ENCODE data around the gene MLH3.

DNA sequence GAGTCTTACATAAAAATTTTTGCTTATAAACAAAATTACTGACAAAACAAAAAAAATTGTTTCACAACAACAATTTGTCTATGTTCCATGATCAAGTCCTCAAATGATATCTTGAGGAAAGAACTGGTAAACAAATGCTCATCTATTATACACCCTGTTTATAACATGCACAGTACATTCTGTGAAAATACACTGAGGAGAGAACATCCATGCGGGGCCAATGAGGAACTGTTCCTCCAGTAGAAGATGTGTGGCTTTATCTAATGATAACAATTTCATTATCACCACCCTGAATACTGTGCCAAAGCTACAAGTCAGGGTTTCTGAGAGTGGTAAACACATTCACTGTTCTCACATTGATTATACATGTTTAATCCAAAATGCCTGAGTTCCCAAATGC is 10.8 kb downstream of the MLH3 start:
- TF ChIP-seq, protein P1, sequence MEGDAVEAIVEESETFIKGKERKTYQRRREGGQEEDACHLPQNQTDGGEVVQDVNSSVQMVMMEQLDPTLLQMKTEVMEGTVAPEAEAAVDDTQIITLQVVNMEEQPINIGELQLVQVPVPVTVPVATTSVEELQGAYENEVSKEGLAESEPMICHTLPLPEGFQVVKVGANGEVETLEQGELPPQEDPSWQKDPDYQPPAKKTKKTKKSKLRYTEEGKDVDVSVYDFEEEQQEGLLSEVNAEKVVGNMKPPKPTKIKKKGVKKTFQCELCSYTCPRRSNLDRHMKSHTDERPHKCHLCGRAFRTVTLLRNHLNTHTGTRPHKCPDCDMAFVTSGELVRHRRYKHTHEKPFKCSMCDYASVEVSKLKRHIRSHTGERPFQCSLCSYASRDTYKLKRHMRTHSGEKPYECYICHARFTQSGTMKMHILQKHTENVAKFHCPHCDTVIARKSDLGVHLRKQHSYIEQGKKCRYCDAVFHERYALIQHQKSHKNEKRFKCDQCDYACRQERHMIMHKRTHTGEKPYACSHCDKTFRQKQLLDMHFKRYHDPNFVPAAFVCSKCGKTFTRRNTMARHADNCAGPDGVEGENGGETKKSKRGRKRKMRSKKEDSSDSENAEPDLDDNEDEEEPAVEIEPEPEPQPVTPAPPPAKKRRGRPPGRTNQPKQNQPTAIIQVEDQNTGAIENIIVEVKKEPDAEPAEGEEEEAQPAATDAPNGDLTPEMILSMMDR (conservative IDR thresholded peaks at IDR 0.05; ENCODE audit: low read length), result no peak
- no peak for TF ChIP-seq EZH2phosphoT487 (IDR thresholded peaks at IDR 0.05; ENCODE audit: borderline replicate concordance)

Measured in Loucy (cell line).